ENCODE measurements around the gene SEC16B.

- TF ChIP-seq CTCF (IDR thresholded peaks at IDR 0.05; ENCODE audit: control extremely low read depth in 1 of 3, insufficient read depth in 1 of 3, low read depth in 1 of 3, low read length in 3 of 3) (no peak), MAX (IDR thresholded peaks at IDR 0.05) (no peak), ASH2L (IDR thresholded peaks at IDR 0.05; ENCODE audit: low read length) (no peak), SP1 (IDR thresholded peaks at IDR 0.05; ENCODE audit: low read depth, low read length) (no peak), POLR2A (IDR thresholded peaks at IDR 0.05; ENCODE audit: control extremely low read depth in 1 of 2, low read depth in 2 of 2, low read length in 2 of 2) (no peak), CBX5 (IDR thresholded peaks at IDR 0.05; ENCODE audit: low read depth, low read length) (no peak), EZH2 (IDR thresholded peaks at IDR 0.05; ENCODE audit: low read depth, low read length, severe bottlenecking) (no peak), RAD21 (IDR thresholded peaks at IDR 0.05 in 1 of 2, conservative IDR thresholded peaks at IDR 0.05 in 1 of 2; ENCODE audit: low read depth in 2 of 2, low read length in 2 of 2) (no peak), ATF2 (IDR thresholded peaks at IDR 0.05; ENCODE audit: low read length) (no peak), SP2 (IDR thresholded peaks at IDR 0.05; ENCODE audit: low read length) (no peak), CEBPB (IDR thresholded peaks at IDR 0.05; ENCODE audit: low read depth, low read length) (no peak)
These were observed 43.7 kb downstream of the SEC16B start for GRCh38 chr1:177926201-177926600.

All from H1 (cell line).